ENCODE data around the gene TNFRSF1B. TPM values are rescaled to one million over a fixed set of nuclear protein-coding genes. Genes with fewer than 3 reads are reported as not detected.

Gene TNFRSF1B
- total RNA-seq, 1 experiment from 2014 or later = 0.61 TPM

- H3K4me3 ChIP-seq (replicated peaks in 1 of 2; ENCODE audit: low read depth in 1 of 2, low read length in 2 of 2) = no peak overlapping the region
- TF ChIP-seq EGR1 (IDR thresholded peaks at IDR 0.05; ENCODE audit: low read depth) (no peak), FOSL1 (IDR thresholded peaks at IDR 0.05; ENCODE audit: low read depth) (no peak), SIN3A (IDR thresholded peaks at IDR 0.05; ENCODE audit: low read depth) (no peak), TCF7L2 (IDR thresholded peaks at IDR 0.05; ENCODE audit: borderline replicate concordance, extremely low read depth, insufficient read depth, insufficient read length) (no peak), JUND (IDR thresholded peaks at IDR 0.05) (no peak), POLR2A (IDR thresholded peaks at IDR 0.05; ENCODE audit: borderline replicate concordance, extremely low read depth, insufficient read depth, insufficient read length) (no peak), ELF1 (IDR thresholded peaks at IDR 0.05; ENCODE audit: borderline replicate concordance, low read depth) (no peak), MAX (IDR thresholded peaks at IDR 0.05) (no peak), CEBPB (IDR thresholded peaks at IDR 0.05; ENCODE audit: low read depth) (no peak), SP1 (IDR thresholded peaks at IDR 0.05; ENCODE audit: low read depth) (no peak), EZH2 (IDR thresholded peaks at IDR 0.05) (no peak), ZNF274 (IDR thresholded peaks at IDR 0.05; ENCODE audit: low read depth, low read length) (no peak), EZH2phosphoT487 (IDR thresholded peaks at IDR 0.05; ENCODE audit: borderline replicate concordance) (no peak), CBX3 (IDR thresholded peaks at IDR 0.05; ENCODE audit: low read depth) (no peak), ZFX (IDR thresholded peaks at IDR 0.05) (no peak), SRF (IDR thresholded peaks at IDR 0.05; ENCODE audit: low read depth) (no peak), RAD21 (IDR thresholded peaks at IDR 0.05; ENCODE audit: low read depth) (no peak)
- TF ChIP-seq, protein P1, sequence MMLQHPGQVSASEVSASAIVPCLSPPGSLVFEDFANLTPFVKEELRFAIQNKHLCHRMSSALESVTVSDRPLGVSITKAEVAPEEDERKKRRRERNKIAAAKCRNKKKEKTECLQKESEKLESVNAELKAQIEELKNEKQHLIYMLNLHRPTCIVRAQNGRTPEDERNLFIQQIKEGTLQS (IDR thresholded peaks at IDR 0.05) = no peak
- H3K9ac ChIP-seq (ENCODE audit: low read length) = no peak overlapping the region
- BruUV-seq (replicated peaks) = no TSS peak
- no peaks in the 10 kb centered on the region for H3K9me3 ChIP-seq (ENCODE audit: control insufficient read depth in 1 of 2, insufficient read depth in 1 of 2, low read depth in 1 of 2, low read length in 2 of 2)
- H3K27ac ChIP-seq (ENCODE audit: low read depth, low read length) = no peak overlapping the region
- DNase-seq (ENCODE audit: low read depth, low spot score) (no peak), ATAC-seq (no peak)
- ChIA-PET CTCF (no interaction called here), POLR2A (no interaction called here), RAD21 (ENCODE audit: low non-redundant PET in 1 of 2, low total read pairs in 2 of 2, uncharacterized antibody in 2 of 2, unreplicated experiment in 2 of 2) (no interaction called here)
- H2AFZ ChIP-seq (ENCODE audit: low read depth, low read length, poor library complexity, severe bottlenecking) = no peak overlapping the region
- H3K79me2 ChIP-seq (ENCODE audit: insufficient read depth, low read length) = no peaks in the 10 kb centered on the region
- intact Hi-C loops (cut with micrococcal nuclease) = no loop called here
- no peaks in the 10 kb centered on the region for H4K20me1 ChIP-seq (ENCODE audit: insufficient read depth)
- no peaks in the 10 kb centered on the region for H3K27me3 ChIP-seq (ENCODE audit: insufficient read depth, low read length)
- H3K4me1 ChIP-seq (ENCODE audit: control insufficient read depth in 1 of 2, insufficient read depth in 2 of 2, low read length in 2 of 2) = no peaks in the 10 kb centered on the region
- peaks cover 15 to 27% of the 10 kb centered on the region in 2 experiments; a peak in 3 of 4 replicates for H3K36me3 ChIP-seq (ENCODE audit: control insufficient read depth in 1 of 2, insufficient read depth in 2 of 2, low read length in 2 of 2)
- H3K9me2 ChIP-seq (ENCODE audit: insufficient read depth) = no peaks in the 10 kb centered on the region
- H3K4me2 ChIP-seq (ENCODE audit: low read length) = no peak overlapping the region
Measured at GRCh38 chr1:12258272-12258671, 91.5 kb downstream of the TNFRSF1B start.

Small RNAs within 50 kb of the gene (microRNA-seq; reads per million reads assigned to microRNA genes)
- gene MIR4632 (ENCODE audit: borderline number of aligned reads) (not detected), gene MIR7846 (ENCODE audit: borderline number of aligned reads) (not detected)

Other genes starting within 250 kb of the TNFRSF1B start
- gene KIAA2013, start 240.6 kb upstream of the TNFRSF1B start, total RNA-seq (2021; ENCODE audit: unreplicated experiment) = 61.9 TPM
- 175 TPM for gene PLOD1, start 232.3 kb upstream of the TNFRSF1B start, total RNA-seq (2021; ENCODE audit: unreplicated experiment)
- 83.0 TPM for gene MFN2, start 186.5 kb upstream of the TNFRSF1B start, total RNA-seq (2021; ENCODE audit: unreplicated experiment)
- 39.6 TPM for gene MIIP, start 147.5 kb upstream of the TNFRSF1B start, total RNA-seq (2021; ENCODE audit: unreplicated experiment)
- gene TNFRSF8, start 103.7 kb upstream of the TNFRSF1B start, total RNA-seq (2021; ENCODE audit: unreplicated experiment) = 0.17 TPM
- gene VPS13D, start 63.0 kb downstream of the TNFRSF1B start, total RNA-seq (2021; ENCODE audit: unreplicated experiment) = 31.6 TPM